ENCODE data around the gene PTPRJ.

PTPRJ gene

GRCh38 chr11:48078689-48079088, 98.3 kb downstream of the PTPRJ start:
- TF ChIP-seq POLR2A (IDR thresholded peaks at IDR 0.05; ENCODE audit: low read depth, low read length): no peak
- DNase-seq (ENCODE audit: insufficient read length, low spot score): no peak
- FAIRE-seq: no peak

- DNase-seq (ENCODE audit: insufficient read length, low spot score): no peak
- FAIRE-seq: no peak
- no peak for TF ChIP-seq POLR2A (IDR thresholded peaks at IDR 0.05; ENCODE audit: low read depth, low read length)
Observed at GRCh38 chr11:48079596-48079995, 99.2 kb downstream of the PTPRJ start.

- FAIRE-seq: no peak
- no peak for TF ChIP-seq POLR2A (IDR thresholded peaks at IDR 0.05; ENCODE audit: low read depth, low read length)
Observed at GRCh38 chr11:48080301-48080861, 100.0 kb downstream of the PTPRJ start.

GRCh38 chr11:48081151-48082010, 101.0 kb downstream of the PTPRJ start:
- FAIRE-seq: peak; percentile 72
- TF ChIP-seq POLR2A (IDR thresholded peaks at IDR 0.05; ENCODE audit: low read depth, low read length): peak; percentile 35; the same call in 1 of the 2 replicates
- peak; percentile 87 for DNase-seq (ENCODE audit: insufficient read length, low spot score)

More at GRCh38 chr11:48080301-48080861, 100.0 kb downstream of the PTPRJ start:
- DNase-seq (ENCODE audit: insufficient read length, low spot score): no peak

GRCh38 chr11:48082771-48083170, 102.4 kb downstream of the PTPRJ start:
- FAIRE-seq: no peak
- no peak for TF ChIP-seq POLR2A (IDR thresholded peaks at IDR 0.05; ENCODE audit: low read depth, low read length)
- DNase-seq (ENCODE audit: insufficient read length, low spot score): no peak

GRCh38 chr11:48083421-48083820, 103.1 kb downstream of the PTPRJ start:
- DNase-seq (ENCODE audit: insufficient read length, low spot score) (no peak), FAIRE-seq (no peak)
- TF ChIP-seq POLR2A (IDR thresholded peaks at IDR 0.05; ENCODE audit: low read depth, low read length): no peak

GRCh38 chr11:48085688-48086087, 105.3 kb downstream of the PTPRJ start:
- TF ChIP-seq POLR2A (IDR thresholded peaks at IDR 0.05; ENCODE audit: low read depth, low read length): no peak
- FAIRE-seq (no peak), DNase-seq (ENCODE audit: insufficient read length, low spot score) (no peak)

GRCh38 chr11:48087422-48087821, 107.1 kb downstream of the PTPRJ start:
- no peak for FAIRE-seq
- DNase-seq (ENCODE audit: insufficient read length, low spot score): no peak
- TF ChIP-seq POLR2A (IDR thresholded peaks at IDR 0.05; ENCODE audit: low read depth, low read length): no peak

GRCh38 chr11:48087974-48088681, 107.8 kb downstream of the PTPRJ start:
- no peak for FAIRE-seq
- TF ChIP-seq POLR2A (IDR thresholded peaks at IDR 0.05; ENCODE audit: low read depth, low read length): no peak
- no peak for DNase-seq (ENCODE audit: insufficient read length, low spot score)

GRCh38 chr11:48088682-48089050, 108.3 kb downstream of the PTPRJ start:
- TF ChIP-seq POLR2A (IDR thresholded peaks at IDR 0.05; ENCODE audit: low read depth, low read length): no peak
- FAIRE-seq (peak; percentile 27), DNase-seq (ENCODE audit: insufficient read length, low spot score) (no peak)

GRCh38 chr11:48090174-48090573, 109.8 kb downstream of the PTPRJ start:
- no peak for TF ChIP-seq POLR2A (IDR thresholded peaks at IDR 0.05; ENCODE audit: low read depth, low read length)
- no peak for DNase-seq (ENCODE audit: insufficient read length, low spot score)
- no peak for FAIRE-seq

GRCh38 chr11:48091426-48092102, 111.2 kb downstream of the PTPRJ start:
- FAIRE-seq: no peak
- TF ChIP-seq POLR2A (IDR thresholded peaks at IDR 0.05; ENCODE audit: low read depth, low read length): no peak
- DNase-seq (ENCODE audit: insufficient read length, low spot score): no peak

- TF ChIP-seq POLR2A (IDR thresholded peaks at IDR 0.05; ENCODE audit: low read depth, low read length): no peak
- DNase-seq (ENCODE audit: insufficient read length, low spot score) (no peak), FAIRE-seq (no peak)
Observed at GRCh38 chr11:48093323-48093722, 113.0 kb downstream of the PTPRJ start.

Data from H54 (cell line).